Keratinocyte (primary cell): ENCODE measurements around the gene EXOC6B. TPM values are rescaled to one million over a fixed set of nuclear protein-coding genes. Genes with fewer than 3 reads are reported as not detected.

ENCODE experiments used
- DNase-seq: peaks from one replicate; pipeline ENCODE4 v3.0.0-alpha.2; 2011; ENCODE audit warnings: low read depth, missing footprints, low spot score
- FAIRE-seq: peaks from 2 replicates; lab custom pipeline; 2011; peaks lifted over from hg19 to GRCh38; lab: Jason Lieb, UNC
- H2AFZ ChIP-seq: 2 replicates; pipeline ENCODE4 v1.6.0; 2012; ENCODE audit warnings: low read length, control low read depth, inconsistent platforms; ENCODE audit not compliant: control insufficient read depth
- H3K27ac ChIP-seq: 2 replicates; pipeline ENCODE4 v1.5.1; 2011; ENCODE audit warnings: low read length; ENCODE audit not compliant: control insufficient read depth, insufficient read depth
- H3K27me3 ChIP-seq: 3 replicates; pipeline ENCODE4 v1.6.0; 2011; ENCODE audit warnings: low read length; ENCODE audit not compliant: control insufficient read depth, insufficient read depth; ENCODE audit errors: extremely low read depth
- H3K36me3 ChIP-seq, 2 experiments: 2 replicates in 1 of 2; 3 replicates in 1 of 2; pipeline ENCODE4 v1.5.1; 2011; ENCODE audit warnings: low read length in 2 of 2, mild to moderate bottlenecking in 1 of 2; ENCODE audit not compliant: control insufficient read depth in 2 of 2, insufficient read depth in 2 of 2; ENCODE audit errors: extremely low read depth in 1 of 2
- H3K4me1 ChIP-seq: 3 replicates; pipeline ENCODE4 v1.5.1; 2011; ENCODE audit warnings: low read length; ENCODE audit not compliant: control insufficient read depth, insufficient read depth; ENCODE audit errors: extremely low read depth
- H3K4me2 ChIP-seq: 3 replicates; pipeline ENCODE4 v1.6.0; 2011; ENCODE audit warnings: low read depth, low read length; ENCODE audit not compliant: control insufficient read depth, insufficient read depth; ENCODE audit errors: extremely low read depth
- H3K4me3 ChIP-seq, 3 experiments: fragments of 200-600 bp in 1 of 3; sonication (generic) in 1 of 3; 2 replicates in 2 of 3; 3 replicates in 1 of 3; pipeline ENCODE4 v1.5.1; 2011 to 2016; ENCODE audit warnings: low read length in 3 of 3, mild to moderate bottlenecking in 3 of 3, control low read depth in 2 of 3, inconsistent platforms in 1 of 3, low read depth in 1 of 3, mixed read lengths in 1 of 3, mixed run types in 1 of 3, moderate library complexity in 1 of 3; ENCODE audit not compliant: control insufficient read depth in 2 of 3, insufficient read depth in 2 of 3; ENCODE audit errors: extremely low read depth in 1 of 3
- H3K79me2 ChIP-seq: 2 replicates; pipeline ENCODE4 v1.6.0; 2012; ENCODE audit warnings: low read length; ENCODE audit not compliant: control insufficient read depth, insufficient read depth
- H3K9ac ChIP-seq: 3 replicates; pipeline ENCODE4 v1.6.0; 2011; ENCODE audit warnings: low read length; ENCODE audit not compliant: control insufficient read depth, insufficient read depth; ENCODE audit errors: extremely low read depth
- H3K9me1 ChIP-seq: 3 replicates; pipeline ENCODE4 v1.6.0; 2011; ENCODE audit warnings: low read length; ENCODE audit not compliant: control insufficient read depth, insufficient read depth; ENCODE audit errors: extremely low read depth
- H3K9me3 ChIP-seq: 2 replicates; pipeline ENCODE4 v1.5.1; 2012; ENCODE audit warnings: low read depth, low read length; ENCODE audit not compliant: control insufficient read depth
- H4K20me1 ChIP-seq: 3 replicates; pipeline ENCODE4 v1.6.0; 2011; ENCODE audit warnings: low read length; ENCODE audit not compliant: control insufficient read depth, insufficient read depth; ENCODE audit errors: extremely low read depth
- EZH2 ChIP-seq: IDR thresholded peaks from one replicate; pipeline ENCODE4 v1.6.1; 2012; ENCODE audit warnings: inconsistent platforms, mild to moderate bottlenecking, low read length, moderate library complexity
- dilution Hi-C: fragments of 300-500 bp; cut with MboI; formaldehyde crosslinking; loops from one replicate; pipeline ENCODE4 v1.7.0; 2020; ENCODE audit warnings: low sequenced_read_pairs; ENCODE audit not compliant: extremely low pct_ligation_motif_present
- polyA plus RNA-seq, 5 experiments: library from polyadenylated mRNA; depleted of rRNA in 3 of 5; stranded (reverse) in 3 of 5; stranded (forward) in 1 of 5; unstranded in 1 of 5; fragments of >200 nt; gene quantifications; 1 replicate in 1 of 5; 2 replicates in 3 of 5; 3 replicates in 1 of 5; pipeline versions ENCODE4 v1.2.1 to v1.2.3, GENCODE V29; 2011 to 2012; ENCODE audit warnings: missing spikeins in 2 of 5, low read depth in 1 of 5, low replicate concordance in 1 of 5
- TF ChIP-seq, protein P1 (sequence below), 3 experiments: IDR thresholded peaks in 1 of 3; conservative IDR thresholded peaks in 1 of 3; optimal IDR thresholded peaks in 1 of 3; 2 replicates in 2 of 3; 3 replicates in 1 of 3; pipeline versions ENCODE3 to v1.5.1; 2011; ENCODE audit warnings: low read length in 3 of 3, mild to moderate bottlenecking in 3 of 3, moderate library complexity in 2 of 3, control low read depth in 1 of 3, inconsistent platforms in 1 of 3; ENCODE audit not compliant: insufficient read depth in 2 of 3; ENCODE audit errors: extremely low read depth in 1 of 3

EXOC6B gene
- polyA plus RNA-seq, 1 donor (not counting 4 experiments of a cell fraction or from before 2014, with no cell fraction given), result 37.3 TPM

DNA sequence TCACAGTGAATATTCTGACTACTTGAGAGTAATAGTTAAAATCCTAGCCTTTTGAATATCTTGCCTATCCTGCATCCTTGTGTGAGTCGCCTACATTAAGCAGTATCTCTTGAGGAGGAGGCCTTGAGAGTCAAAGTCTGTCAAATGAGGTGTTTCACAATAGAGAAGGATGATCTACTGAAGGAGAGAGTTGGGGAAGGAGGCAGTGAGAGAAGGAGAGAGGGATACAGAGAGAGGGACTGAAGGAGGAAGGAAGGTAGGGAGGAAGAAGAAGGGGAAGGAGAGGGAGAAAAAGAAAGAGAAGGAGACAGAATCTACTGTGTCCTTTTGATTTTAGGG is 554.6 kb downstream of the EXOC6B start:
- no peak for FAIRE-seq
- Histone ChIP-seq H2AFZ (no peak overlapping the region), H4K20me1 (peaks cover 6% of the 10 kb centered on the region), H3K4me3 (no peak overlapping the region), H3K4me1 (peaks cover 7% of the 10 kb centered on the region), H3K9me1 (no peaks in the 10 kb centered on the region), H3K9ac (no peak overlapping the region), H3K27me3 (no peaks in the 10 kb centered on the region), H3K9me3 (no peaks in the 10 kb centered on the region), H3K79me2 (no peaks in the 10 kb centered on the region), H3K27ac (no peak overlapping the region), H3K4me2 (no peak overlapping the region), H3K36me3 (no peaks in the 10 kb centered on the region)
- dilution Hi-C loops, result no loop called here
- TF ChIP-seq, protein P1, sequence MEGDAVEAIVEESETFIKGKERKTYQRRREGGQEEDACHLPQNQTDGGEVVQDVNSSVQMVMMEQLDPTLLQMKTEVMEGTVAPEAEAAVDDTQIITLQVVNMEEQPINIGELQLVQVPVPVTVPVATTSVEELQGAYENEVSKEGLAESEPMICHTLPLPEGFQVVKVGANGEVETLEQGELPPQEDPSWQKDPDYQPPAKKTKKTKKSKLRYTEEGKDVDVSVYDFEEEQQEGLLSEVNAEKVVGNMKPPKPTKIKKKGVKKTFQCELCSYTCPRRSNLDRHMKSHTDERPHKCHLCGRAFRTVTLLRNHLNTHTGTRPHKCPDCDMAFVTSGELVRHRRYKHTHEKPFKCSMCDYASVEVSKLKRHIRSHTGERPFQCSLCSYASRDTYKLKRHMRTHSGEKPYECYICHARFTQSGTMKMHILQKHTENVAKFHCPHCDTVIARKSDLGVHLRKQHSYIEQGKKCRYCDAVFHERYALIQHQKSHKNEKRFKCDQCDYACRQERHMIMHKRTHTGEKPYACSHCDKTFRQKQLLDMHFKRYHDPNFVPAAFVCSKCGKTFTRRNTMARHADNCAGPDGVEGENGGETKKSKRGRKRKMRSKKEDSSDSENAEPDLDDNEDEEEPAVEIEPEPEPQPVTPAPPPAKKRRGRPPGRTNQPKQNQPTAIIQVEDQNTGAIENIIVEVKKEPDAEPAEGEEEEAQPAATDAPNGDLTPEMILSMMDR (optimal IDR thresholded peaks at IDR 0.05 in 1 of 3, IDR thresholded peaks at IDR 0.05 in 1 of 3, conservative IDR thresholded peaks at IDR 0.05 in 1 of 3; ENCODE audit: extremely low read depth in 1 of 3, insufficient read depth in 2 of 3, low read length in 3 of 3), result no peak
- TF ChIP-seq EZH2, result no peak
- no peak for DNase-seq

DNA sequence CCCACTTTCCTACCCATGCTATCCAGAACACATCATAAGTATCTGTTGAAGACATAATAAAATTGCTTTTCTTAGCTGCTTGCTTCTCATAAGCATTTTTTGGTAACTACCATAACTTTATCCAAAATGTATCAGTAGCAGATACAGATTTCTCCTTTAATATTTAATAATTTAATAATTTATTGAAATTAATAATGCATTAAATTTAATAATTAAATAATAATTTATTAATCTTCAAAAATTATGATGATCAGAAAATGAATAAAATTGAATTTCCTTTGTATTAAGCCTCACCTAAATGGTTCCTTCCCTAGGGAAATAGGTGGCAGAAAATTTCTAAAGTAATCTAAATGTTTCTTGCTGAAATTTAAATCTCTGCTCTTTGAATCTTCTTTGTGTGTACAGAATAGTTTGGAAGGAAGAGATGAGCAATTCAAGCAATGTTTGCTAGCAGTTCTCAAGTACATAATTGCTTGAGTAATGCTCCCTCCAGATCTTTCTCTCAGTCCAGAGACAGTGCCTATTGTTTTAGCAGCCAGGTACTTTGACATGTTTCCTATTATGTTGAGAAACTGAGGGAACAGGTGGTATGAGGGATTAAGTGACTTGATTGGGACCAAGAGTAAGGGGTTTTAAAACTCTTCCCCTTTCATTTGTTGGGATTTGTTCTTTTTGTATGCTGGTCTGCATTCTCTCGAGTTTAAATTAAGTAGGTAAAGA is 555.1 kb downstream of the EXOC6B start:
- Histone ChIP-seq H4K20me1 (peaks cover 6% of the 10 kb centered on the region), H3K36me3 (no peaks in the 10 kb centered on the region), H3K4me2 (no peak overlapping the region), H3K4me1 (peaks cover 7% of the 10 kb centered on the region), H3K27me3 (no peaks in the 10 kb centered on the region), H3K9me1 (no peaks in the 10 kb centered on the region), H2AFZ (no peak overlapping the region), H3K9me3 (no peaks in the 10 kb centered on the region), H3K9ac (no peak overlapping the region), H3K27ac (no peak overlapping the region), H3K79me2 (no peaks in the 10 kb centered on the region), H3K4me3 (no peak overlapping the region)
- TF ChIP-seq, protein P1 (optimal IDR thresholded peaks at IDR 0.05 in 1 of 3, IDR thresholded peaks at IDR 0.05 in 1 of 3, conservative IDR thresholded peaks at IDR 0.05 in 1 of 3; ENCODE audit: extremely low read depth in 1 of 3, insufficient read depth in 2 of 3, low read length in 3 of 3), result no peak
- TF ChIP-seq EZH2, result no peak
- FAIRE-seq (no peak), DNase-seq (no peak)
- dilution Hi-C loops, result no loop called here
